ENCODE data around the gene RAP1GAP.

RAP1GAP gene

DNA sequence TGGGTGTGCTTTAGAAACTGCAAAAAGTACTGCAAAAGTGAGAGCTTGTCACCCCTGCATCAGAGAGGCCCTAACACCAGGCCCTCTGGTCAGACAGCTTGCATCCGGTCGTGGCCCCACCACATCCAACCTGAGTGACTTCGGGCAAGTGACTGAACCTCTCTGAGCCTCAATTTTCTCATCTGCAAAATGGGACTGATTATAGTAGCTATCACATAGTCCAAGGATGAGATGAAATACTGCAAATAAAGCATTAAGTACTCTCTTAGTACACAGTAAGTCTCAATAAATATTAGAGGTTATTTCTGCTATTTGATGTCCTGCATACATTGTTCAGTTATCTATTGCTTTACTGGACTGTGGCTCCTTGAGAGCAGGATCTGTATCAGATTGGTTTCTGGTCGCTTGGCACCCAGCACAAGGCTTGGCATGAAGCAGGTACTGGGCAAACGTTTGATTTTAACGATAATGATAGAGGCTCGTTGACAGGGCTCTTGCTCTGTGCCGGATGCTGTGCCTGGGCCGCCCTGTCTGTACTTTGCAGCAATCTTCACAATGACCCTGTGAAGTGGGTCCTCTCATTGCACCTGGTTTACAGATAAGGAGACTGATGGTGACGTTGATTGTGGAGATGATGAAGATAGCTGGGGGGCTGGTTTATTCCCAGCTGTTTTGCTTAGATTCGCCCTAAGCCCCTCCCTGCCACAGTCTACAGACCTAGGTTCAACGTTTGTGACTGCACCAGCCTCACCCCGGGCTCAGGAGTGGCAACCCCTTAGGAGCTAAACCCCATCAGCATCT is 43.6 kb downstream of the RAP1GAP start:
- DNase-seq (ENCODE audit: low spot score) = no peak

GRCh38 chr1:21624571-21625389 is 44.4 kb downstream of the RAP1GAP start:
- DNase-seq (ENCODE audit: low spot score) = no peak

- peak; percentile 88 for DNase-seq (ENCODE audit: low spot score)
These were observed 45.7 kb downstream of the RAP1GAP start for GRCh38 chr1:21623410-21623961.

DNA sequence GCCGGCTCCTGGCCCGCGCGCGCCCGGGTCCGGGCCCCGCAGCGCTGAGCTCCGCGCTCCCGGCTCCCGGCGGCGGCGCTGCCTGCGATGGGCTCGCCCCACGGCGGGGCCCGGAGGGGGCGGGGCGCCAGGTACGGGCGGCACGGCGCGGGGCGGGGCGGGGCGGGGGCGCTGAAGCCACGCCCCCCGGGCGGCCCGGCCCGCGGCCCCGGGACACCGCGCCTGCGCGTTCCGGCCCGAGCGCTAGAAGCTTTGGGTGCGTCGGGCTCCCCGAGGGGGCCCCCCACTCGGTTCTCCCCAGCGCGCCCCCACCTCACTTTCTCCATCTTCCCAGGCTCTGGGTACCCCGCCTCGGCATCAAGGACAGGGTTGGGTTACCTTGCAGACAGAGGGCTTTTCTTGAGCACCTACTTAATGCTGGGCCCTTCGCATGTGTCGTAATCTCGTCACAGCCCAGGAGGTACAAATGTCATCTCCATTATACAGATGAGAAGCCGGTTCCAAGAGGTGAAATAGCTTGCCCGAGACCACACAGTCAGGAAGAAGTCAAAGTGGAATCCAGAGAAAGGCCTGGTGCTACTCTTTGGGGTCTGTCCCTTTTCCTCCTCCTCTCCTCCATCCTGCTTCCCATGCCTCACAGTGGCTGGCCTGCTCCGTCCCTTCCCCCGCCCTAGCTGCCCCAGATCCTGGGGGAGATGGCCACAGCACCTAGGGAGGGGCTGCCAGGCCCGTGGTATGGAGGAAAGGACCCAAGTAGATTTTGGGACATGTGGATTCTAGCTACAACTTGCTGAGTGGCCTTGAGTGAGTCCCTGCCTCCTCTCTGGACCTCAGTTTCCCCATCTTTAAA is 46.5 kb downstream of the RAP1GAP start:
- peak; percentile 39 for DNase-seq (ENCODE audit: low spot score)

GRCh38 chr1:21621761-21622436 is 47.3 kb downstream of the RAP1GAP start:
- no peak for DNase-seq (ENCODE audit: low spot score)

DNA sequence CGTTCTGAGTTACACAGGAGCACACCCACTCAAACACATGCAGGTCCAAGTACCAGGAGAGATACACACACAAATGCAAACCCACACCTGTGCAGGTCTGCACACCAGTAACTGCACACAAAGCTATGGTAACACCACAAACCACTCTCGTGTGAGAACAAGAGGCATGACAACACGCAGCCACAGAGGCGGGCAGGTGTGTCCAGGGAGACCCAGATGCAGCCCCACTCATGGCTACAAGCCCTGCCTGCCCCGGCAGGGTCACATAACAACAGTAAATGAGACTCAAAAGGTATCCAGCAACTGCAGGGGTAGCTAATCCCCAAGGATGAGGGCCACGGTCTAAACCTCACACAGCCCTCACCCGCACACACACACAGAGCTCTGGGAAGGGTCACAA is 48.1 kb downstream of the RAP1GAP start:
- DNase-seq (ENCODE audit: low spot score) = no peak

DNA sequence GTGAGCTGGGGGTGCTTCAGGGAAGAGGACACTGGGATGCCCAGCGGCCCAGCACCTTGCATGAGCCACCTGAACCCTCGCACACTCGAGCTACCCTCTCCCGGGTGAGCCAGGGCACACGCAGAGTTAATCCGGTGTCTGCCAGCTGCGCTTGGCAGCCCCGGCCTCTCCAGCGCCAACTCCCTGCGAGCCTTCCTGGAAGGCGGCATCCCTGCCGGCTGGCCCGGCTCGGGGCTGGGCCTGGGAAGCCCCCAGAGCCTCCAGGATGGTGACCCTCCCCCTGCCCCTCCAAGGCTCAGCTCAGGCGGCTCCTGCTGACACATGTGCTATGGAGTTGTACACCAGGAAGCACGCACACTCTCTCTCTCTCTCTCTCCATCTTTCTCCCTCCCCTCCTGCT is 48.7 kb downstream of the RAP1GAP start:
- no peak for DNase-seq (ENCODE audit: low spot score)

- no peak for DNase-seq (ENCODE audit: low spot score)
These were observed 49.1 kb downstream of the RAP1GAP start for GRCh38 chr1:21620011-21620410.

- no peak for DNase-seq (ENCODE audit: low spot score)
These were observed 49.7 kb downstream of the RAP1GAP start for GRCh38 chr1:21619375-21619947.

GRCh38 chr1:21618561-21619374 is 50.4 kb downstream of the RAP1GAP start:
- no peak for DNase-seq (ENCODE audit: low spot score)

DNA sequence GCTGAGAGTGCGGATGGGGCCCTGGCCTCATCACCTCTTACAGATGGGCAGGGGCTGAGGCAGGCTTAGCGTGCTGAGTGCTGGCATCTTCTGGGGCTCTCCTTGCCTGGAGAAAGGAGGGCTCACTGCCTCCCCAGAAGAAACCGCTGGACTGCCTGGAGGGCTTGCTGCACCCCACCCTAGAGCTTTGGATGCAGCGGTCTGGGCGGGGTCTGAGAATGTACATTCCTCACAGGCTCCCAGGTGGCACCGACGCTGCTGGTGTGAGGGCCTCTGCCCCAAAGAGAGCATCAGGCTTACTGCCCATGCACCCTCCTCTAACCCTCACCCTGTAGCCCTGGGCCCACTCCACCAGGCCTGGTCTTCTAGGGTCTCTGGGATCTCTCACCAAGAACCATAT is 51.1 kb downstream of the RAP1GAP start:
- no peak for DNase-seq (ENCODE audit: low spot score)

DNA sequence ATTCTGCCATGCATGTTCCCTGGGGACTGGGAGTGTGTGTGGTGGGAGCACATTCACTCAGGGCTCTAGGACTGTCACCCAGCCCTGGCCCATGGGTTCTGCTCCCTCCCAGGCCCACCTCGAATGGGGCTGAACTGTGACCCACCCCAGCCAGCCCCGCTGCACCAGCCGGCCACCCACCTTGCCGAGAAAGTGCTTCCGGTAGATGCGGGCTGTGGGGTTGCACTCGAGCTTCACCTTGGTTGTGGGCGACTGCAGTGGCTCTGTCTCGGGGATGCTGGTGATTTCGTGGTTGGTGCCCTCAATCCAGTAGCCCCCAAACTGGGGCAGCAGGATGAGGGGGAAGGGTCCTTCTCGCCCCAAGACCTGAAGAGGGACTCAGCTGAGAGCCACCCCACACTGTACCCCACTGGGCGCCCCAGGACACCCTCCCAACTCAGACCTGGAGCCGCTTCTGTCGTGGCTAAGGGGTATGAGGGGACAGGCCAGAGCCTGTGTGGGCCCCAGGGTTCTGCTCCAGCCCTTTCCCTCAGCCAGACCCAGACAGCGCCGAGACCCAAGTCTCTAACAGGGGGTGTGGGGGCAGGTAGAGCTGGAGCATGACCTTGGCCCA is 51.9 kb downstream of the RAP1GAP start:
- DNase-seq (ENCODE audit: low spot score) = no peak

DNA sequence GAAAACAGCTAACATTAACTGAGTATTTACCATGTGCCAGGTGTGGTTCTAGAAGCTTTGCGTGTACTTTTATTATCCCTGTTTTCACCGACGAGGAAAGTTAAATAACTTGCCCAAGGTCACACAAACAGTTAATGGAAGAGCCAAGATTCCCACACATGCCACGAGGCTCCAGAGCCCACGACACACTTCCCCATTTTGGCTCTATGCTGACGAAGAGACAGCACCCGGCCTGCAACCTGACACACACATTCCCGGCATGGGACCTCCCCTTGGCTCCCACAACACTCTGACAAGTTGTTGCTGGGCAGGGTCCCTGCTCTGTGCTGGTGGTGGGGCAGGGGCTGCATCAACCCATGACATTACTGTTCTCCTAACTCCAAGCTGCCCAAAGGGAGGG is 52.8 kb downstream of the RAP1GAP start:
- no peak for DNase-seq (ENCODE audit: low spot score)

DNA sequence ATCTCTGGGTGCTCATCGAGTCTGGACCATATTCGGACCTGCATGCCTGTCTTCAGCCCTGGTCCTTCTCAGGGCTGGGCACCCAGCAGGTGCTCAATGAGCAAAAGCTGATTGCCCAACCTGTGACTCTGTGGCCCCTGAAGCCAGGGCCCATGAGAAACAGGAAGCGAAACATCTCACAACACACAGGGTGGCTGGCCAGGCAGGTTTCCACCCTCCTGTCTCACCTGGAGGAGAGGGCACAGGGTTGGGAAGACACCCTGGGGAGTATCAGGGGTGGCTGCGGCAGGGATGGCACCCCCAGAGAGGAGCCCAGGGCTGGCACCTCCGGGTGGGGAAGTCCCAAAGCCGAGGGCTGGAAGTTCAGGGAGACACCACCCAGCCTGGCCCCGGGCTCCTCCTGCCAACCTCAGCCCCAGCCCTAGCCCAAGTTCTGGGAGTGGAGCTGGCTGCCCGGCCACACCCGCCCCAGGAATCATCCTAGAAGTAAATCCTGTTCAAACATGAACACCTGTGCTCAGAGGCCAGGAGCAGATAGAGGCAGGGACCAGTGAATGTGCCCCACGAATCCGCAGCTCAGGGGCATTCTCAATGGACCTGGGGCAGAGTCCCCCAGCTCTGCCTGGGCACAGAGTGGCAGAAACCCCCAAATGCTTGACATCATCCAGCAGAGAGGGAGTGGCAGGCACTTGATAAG is 54.6 kb downstream of the RAP1GAP start:
- no peak for DNase-seq (ENCODE audit: low spot score)

DNA sequence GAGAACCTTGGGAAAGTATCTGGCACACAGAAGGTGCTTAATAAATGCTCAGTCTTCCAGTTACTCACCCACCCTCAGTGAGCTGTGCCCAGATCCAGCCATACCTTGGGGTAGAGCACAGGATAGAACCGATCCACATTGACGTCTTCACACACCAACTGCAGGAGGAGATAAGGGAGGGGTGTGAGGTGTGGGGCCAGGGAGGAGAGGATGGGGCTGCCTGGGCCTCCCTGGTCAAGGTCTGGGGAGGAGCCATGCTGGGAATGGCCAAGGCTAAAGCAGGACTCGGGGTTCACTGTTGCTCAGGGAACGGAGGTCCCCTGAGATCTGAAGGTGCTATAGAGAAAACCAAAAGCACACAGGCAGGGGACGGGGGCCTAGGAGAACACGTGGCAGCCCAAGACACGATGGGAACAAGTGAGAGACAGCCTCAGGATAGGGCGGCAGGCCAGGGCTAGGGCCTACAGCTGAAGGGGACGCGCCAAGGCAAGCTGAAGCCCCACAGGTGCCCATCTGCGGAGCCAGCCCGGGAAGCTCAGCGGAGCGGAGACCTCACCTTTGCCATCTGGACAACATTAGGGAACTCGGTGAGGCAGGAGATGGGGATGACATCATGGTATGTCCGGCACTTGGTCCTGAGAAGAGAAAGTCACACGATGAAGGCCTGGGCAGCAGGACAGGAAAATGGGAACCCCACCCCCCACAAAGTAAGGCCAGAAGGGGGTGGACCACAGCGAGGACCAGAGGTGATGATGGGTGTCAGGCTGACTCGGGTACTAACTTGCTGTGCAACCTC is 55.9 kb downstream of the RAP1GAP start:
- DNase-seq (ENCODE audit: low spot score) = no peak

- DNase-seq (ENCODE audit: low spot score) = no peak
These were observed 57.1 kb downstream of the RAP1GAP start for GRCh38 chr1:21612057-21612456.

DNA sequence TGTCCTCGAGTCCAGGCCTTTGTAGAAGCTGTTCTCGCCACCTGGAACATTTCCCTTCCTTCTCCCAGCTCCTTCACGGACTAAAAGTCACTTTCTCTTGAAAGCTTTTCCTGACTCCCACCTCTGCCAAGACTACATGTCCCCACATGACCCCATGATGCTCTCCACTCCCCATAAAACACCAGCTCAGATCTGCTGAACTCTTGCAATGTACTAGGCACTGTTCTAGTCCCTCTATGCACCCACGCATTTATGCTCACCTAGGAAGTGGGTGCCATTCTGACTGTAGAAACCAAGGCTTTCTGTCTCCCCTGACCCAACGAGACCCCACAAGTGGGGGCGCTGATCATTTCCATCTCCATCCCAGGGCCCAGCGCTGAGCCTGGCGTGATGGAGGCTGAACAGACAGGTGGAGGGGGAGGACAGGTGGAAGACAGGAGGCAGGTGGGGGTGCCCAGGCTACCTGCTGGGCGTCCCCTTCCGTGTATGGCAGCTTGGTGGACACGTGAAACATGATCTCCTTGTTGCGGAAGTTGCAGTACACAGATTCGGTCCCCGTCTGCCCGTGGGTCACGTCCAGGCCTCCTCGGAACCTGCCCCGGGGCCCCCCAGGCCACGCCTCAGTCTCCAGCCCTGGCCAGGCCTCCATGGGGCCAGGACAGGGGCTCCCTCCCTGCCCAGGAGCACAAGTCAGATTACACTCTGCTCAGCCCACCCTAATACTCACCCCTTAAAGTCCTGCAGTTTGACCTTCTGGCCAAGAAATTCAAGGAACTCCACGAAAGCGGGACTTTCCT is 58.0 kb downstream of the RAP1GAP start:
- no peak for DNase-seq (ENCODE audit: low spot score)

GRCh38 chr1:21610027-21610426 is 59.1 kb downstream of the RAP1GAP start:
- DNase-seq (ENCODE audit: low spot score) = no peak
